T-helper 2 cell treated with Interferon-gamma antibody and Interleukin-4, amounts not matched to agents 5 μg/mL and 100 μg/mL, for 36 hours (primary cell): Measurements from ENCODE around the gene SCLT1.

Source experiments
- DNase-seq: peaks from one replicate; pipeline ENCODE4 v3.0.0; 2021; ENCODE audit warnings: low spot score
- H3K27ac Mint-ChIP-seq: one replicate; pipeline ENCODE4 v1.8.0; 2021; ENCODE audit warnings: mild to moderate bottlenecking, mixed read lengths
- H3K27me3 Mint-ChIP-seq: one replicate; pipeline ENCODE4 v1.8.0; 2021; ENCODE audit warnings: low read depth, mixed read lengths
- H3K36me3 Mint-ChIP-seq: one replicate; pipeline ENCODE4 v1.8.0; 2021; ENCODE audit warnings: low read depth, mixed read lengths
- H3K4me1 Mint-ChIP-seq: one replicate; pipeline ENCODE4 v1.8.0; 2021; ENCODE audit warnings: low read depth, mixed read lengths
- H3K4me3 Mint-ChIP-seq: one replicate; pipeline ENCODE4 v1.8.0; 2022; ENCODE audit warnings: mild to moderate bottlenecking, moderate library complexity, mixed read lengths
- H3K9me3 Mint-ChIP-seq: one replicate; pipeline ENCODE4 v1.8.0; 2021; ENCODE audit warnings: mixed read lengths

The SCLT1 gene

GRCh38 chr4:128915544-128915943, 177.8 kb downstream of the SCLT1 start:
- DNase-seq = no peak
- Mint-ChIP-seq H3K4me1 (peaks cover 26% of the 10 kb centered on the region), H3K9me3 (no peaks in the 10 kb centered on the region), H3K36me3 (peaks cover 14% of the 10 kb centered on the region), H3K4me3 (no peak overlapping the region), H3K27me3 (no peaks in the 10 kb centered on the region), H3K27ac (no peak overlapping the region)

- H3K9me3 Mint-ChIP-seq = no peaks in the 10 kb centered on the region
- H3K36me3 Mint-ChIP-seq = peaks cover 3% of the 10 kb centered on the region
- H3K4me3 Mint-ChIP-seq = no peak overlapping the region
- H3K27me3 Mint-ChIP-seq = no peaks in the 10 kb centered on the region
- H3K4me1 Mint-ChIP-seq = peaks cover 12% of the 10 kb centered on the region
- no peak for DNase-seq
- no peak overlapping the region for H3K27ac Mint-ChIP-seq
These were observed 180.1 kb downstream of the SCLT1 start for GRCh38 chr4:128913228-128913627.

- no peak overlapping the region for H3K4me3 Mint-ChIP-seq
- H3K4me1 Mint-ChIP-seq = no peaks in the 10 kb centered on the region
These were observed 184.6 kb downstream of the SCLT1 start for GRCh38 chr4:128908735-128909134.

GRCh38 chr4:128907981-128908380, 185.4 kb downstream of the SCLT1 start:
- H3K27ac Mint-ChIP-seq = no peak overlapping the region
- H3K36me3 Mint-ChIP-seq = peaks cover 1% of the 10 kb centered on the region
- no peaks in the 10 kb centered on the region for H3K9me3 Mint-ChIP-seq
- no peaks in the 10 kb centered on the region for H3K27me3 Mint-ChIP-seq
- H3K4me1 Mint-ChIP-seq = no peaks in the 10 kb centered on the region
- no peak overlapping the region for H3K4me3 Mint-ChIP-seq
- no peak for DNase-seq

More at GRCh38 chr4:128908735-128909134, 184.6 kb downstream of the SCLT1 start:
- no peaks in the 10 kb centered on the region for H3K9me3 Mint-ChIP-seq
- no peaks in the 10 kb centered on the region for H3K27me3 Mint-ChIP-seq
- no peak overlapping the region for H3K27ac Mint-ChIP-seq
- H3K36me3 Mint-ChIP-seq = peaks cover 1% of the 10 kb centered on the region
- DNase-seq = no peak

GRCh38 chr4:128906581-128906980, 186.8 kb downstream of the SCLT1 start:
- no peaks in the 10 kb centered on the region for H3K9me3 Mint-ChIP-seq
- H3K27ac Mint-ChIP-seq = no peak overlapping the region
- peaks cover 1% of the 10 kb centered on the region for H3K36me3 Mint-ChIP-seq
- no peak for DNase-seq
- no peaks in the 10 kb centered on the region for H3K27me3 Mint-ChIP-seq
- H3K4me3 Mint-ChIP-seq = no peak overlapping the region
- H3K4me1 Mint-ChIP-seq = no peaks in the 10 kb centered on the region

DNA sequence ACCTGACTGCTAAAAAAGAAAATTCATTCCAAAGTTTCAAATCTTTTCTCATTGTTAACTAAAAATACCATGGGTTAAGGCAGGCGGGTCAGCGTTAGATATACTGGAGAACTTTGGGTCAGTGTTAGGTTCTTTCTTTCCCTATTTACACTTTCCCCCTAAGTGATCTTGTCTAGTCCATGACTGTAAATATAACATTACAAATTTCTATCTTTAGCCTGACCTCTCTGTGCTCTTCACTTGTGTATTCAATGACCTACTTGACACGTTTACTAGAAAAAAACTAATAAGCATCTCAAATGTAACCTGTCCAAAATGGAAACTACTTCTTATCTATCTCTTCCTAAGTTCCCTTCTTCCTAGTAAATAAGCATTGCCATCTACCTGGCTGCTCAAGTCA, 188.5 kb downstream of the SCLT1 start:
- peaks cover 1% of the 10 kb centered on the region for H3K36me3 Mint-ChIP-seq
- H3K4me1 Mint-ChIP-seq = no peaks in the 10 kb centered on the region
- no peak for DNase-seq
- no peaks in the 10 kb centered on the region for H3K27me3 Mint-ChIP-seq
- no peak overlapping the region for H3K4me3 Mint-ChIP-seq
- H3K9me3 Mint-ChIP-seq = no peaks in the 10 kb centered on the region
- no peak overlapping the region for H3K27ac Mint-ChIP-seq

GRCh38 chr4:128880662-128881061, 212.7 kb downstream of the SCLT1 start:
- Mint-ChIP-seq H3K4me3 (no peak overlapping the region), H3K27ac (no peak overlapping the region), H3K4me1 (peaks cover 2% of the 10 kb centered on the region), H3K36me3 (peaks cover 15% of the 10 kb centered on the region), H3K9me3 (no peaks in the 10 kb centered on the region), H3K27me3 (no peaks in the 10 kb centered on the region)
- DNase-seq = no peak

DNA sequence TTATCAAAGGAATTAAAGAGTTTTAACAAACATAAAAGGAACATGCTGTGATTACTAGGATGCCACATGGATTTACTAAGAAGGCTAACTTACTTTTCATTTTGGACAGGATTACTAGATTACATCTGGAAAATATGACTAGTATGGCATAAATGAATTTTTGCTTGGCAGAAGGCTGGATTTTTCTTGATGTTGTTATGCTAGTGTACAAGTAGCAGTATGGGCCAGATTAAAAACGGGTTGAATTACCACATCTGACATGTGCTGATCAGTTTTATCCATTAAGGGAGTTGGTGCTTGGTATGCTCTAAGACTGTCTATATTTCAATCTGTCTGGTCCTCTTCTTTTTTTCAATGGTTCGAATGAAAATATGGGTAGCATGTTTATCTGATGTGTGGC, 213.4 kb downstream of the SCLT1 start:
- no peaks in the 10 kb centered on the region for H3K9me3 Mint-ChIP-seq
- peaks cover 2% of the 10 kb centered on the region for H3K4me1 Mint-ChIP-seq
- H3K27me3 Mint-ChIP-seq = no peaks in the 10 kb centered on the region
- H3K36me3 Mint-ChIP-seq = peaks cover 15% of the 10 kb centered on the region
- no peak for DNase-seq
- no peak overlapping the region for H3K27ac Mint-ChIP-seq
- H3K4me3 Mint-ChIP-seq = no peak overlapping the region

DNA sequence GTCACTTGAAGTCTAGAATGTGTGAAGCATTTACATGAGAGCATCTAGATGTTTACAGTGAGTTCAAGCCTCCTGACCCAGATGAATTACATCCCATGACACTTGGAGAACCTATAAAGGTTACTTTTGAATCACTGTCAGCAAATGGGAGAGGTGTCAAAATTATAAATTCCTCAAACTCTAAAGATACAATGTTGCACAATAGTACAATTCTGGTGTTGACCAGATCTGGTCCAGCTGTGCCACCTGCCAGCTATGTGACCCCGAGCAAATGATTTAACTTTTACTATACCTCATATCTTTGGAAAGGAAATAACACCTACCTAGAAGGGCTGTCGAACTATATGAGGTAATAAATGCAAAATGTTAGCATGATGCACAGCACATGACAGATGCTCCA, 214.1 kb downstream of the SCLT1 start:
- Mint-ChIP-seq H3K27me3 (no peaks in the 10 kb centered on the region), H3K27ac (no peak overlapping the region), H3K4me3 (no peak overlapping the region), H3K4me1 (peaks cover 2% of the 10 kb centered on the region), H3K36me3 (peaks cover 15% of the 10 kb centered on the region), H3K9me3 (no peaks in the 10 kb centered on the region)
- no peak for DNase-seq

- Mint-ChIP-seq H3K27me3 (no peaks in the 10 kb centered on the region), H3K4me1 (no peaks in the 10 kb centered on the region), H3K9me3 (no peaks in the 10 kb centered on the region), H3K27ac (no peak overlapping the region), H3K36me3 (peaks cover 20% of the 10 kb centered on the region), H3K4me3 (no peak overlapping the region)
- DNase-seq = no peak
These were observed 215.4 kb downstream of the SCLT1 start for GRCh38 chr4:128877934-128878333.

DNA sequence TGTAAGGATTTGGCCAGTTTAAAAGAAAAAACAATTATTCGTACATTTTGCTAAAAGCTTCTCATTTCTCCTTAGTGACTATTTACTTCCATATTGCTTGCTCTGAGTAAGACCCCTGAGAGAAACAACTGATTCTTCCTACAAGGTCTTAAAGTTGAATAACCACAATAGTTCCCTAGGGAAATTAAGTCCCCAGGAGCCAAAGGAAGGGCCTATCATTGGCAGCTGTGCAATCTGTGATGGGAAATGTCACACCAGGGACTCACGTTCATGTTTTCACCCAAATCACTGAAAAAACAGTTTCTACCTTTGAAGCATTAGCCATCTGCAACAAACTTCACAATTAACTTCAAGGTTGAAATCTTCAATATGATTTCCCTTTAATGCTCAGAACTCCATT, 217.1 kb downstream of the SCLT1 start:
- Mint-ChIP-seq H3K4me1 (no peaks in the 10 kb centered on the region), H3K36me3 (peaks cover 32% of the 10 kb centered on the region), H3K4me3 (no peak overlapping the region), H3K9me3 (no peaks in the 10 kb centered on the region), H3K27ac (no peak overlapping the region), H3K27me3 (no peaks in the 10 kb centered on the region)
- DNase-seq = no peak

DNA sequence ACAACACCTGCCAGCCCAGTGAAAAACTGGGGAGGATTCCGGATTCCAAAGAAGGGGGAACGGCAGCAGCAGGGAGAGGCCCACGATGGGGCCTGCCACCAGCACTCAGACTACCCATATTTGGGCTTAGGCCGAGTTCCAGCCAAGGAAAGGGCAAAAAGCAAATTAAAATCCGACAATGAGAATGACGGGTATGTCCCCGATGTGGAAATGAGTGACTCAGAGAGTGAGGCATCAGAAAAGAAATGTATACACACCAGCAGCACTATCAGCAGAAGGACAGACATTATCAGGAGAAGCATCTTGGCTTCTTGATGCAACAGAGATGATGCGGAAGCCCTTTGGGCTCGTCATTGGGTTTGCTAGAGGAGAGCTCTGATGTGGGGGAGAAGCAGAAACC, 221.4 kb downstream of the SCLT1 start:
- no peak overlapping the region for H3K27ac Mint-ChIP-seq
- no peaks in the 10 kb centered on the region for H3K9me3 Mint-ChIP-seq
- no peak overlapping the region for H3K4me3 Mint-ChIP-seq
- H3K36me3 Mint-ChIP-seq = peaks cover 68% of the 10 kb centered on the region
- peaks cover 3% of the 10 kb centered on the region for H3K4me1 Mint-ChIP-seq
- no peaks in the 10 kb centered on the region for H3K27me3 Mint-ChIP-seq
- DNase-seq = no peak

- Mint-ChIP-seq H3K4me3 (no peak overlapping the region), H3K36me3 (peaks cover 76% of the 10 kb centered on the region), H3K27ac (no peak overlapping the region), H3K4me1 (peaks cover 3% of the 10 kb centered on the region), H3K9me3 (no peaks in the 10 kb centered on the region), H3K27me3 (no peaks in the 10 kb centered on the region)
- DNase-seq = no peak
These were observed 223.4 kb downstream of the SCLT1 start for GRCh38 chr4:128869776-128870509.

GRCh38 chr4:128868758-128869157, 224.6 kb downstream of the SCLT1 start:
- Mint-ChIP-seq H3K36me3 (peaks cover 81% of the 10 kb centered on the region), H3K27me3 (no peaks in the 10 kb centered on the region)

GRCh38 chr4:128866691-128867090, 226.6 kb downstream of the SCLT1 start:
- Mint-ChIP-seq H3K36me3 (peaks cover 78% of the 10 kb centered on the region), H3K9me3 (no peaks in the 10 kb centered on the region), H3K4me1 (peaks cover 20% of the 10 kb centered on the region), H3K27ac (no peak overlapping the region), H3K27me3 (no peaks in the 10 kb centered on the region), H3K4me3 (no peak overlapping the region)
- no peak for DNase-seq

More at GRCh38 chr4:128868758-128869157, 224.6 kb downstream of the SCLT1 start:
- Mint-ChIP-seq H3K27ac (no peak overlapping the region), H3K4me1 (peaks cover 3% of the 10 kb centered on the region), H3K4me3 (no peak overlapping the region), H3K9me3 (no peaks in the 10 kb centered on the region)
- DNase-seq = no peak
